ENCODE measurements around the gene DYNLT2. TPM values are rescaled to one million over a fixed set of nuclear protein-coding genes. Genes with fewer than 3 reads are reported as not detected.
"Not testable (repeated sequence)": the region's sequence is repeated elsewhere in the genome, so short reads cannot be mapped to it uniquely, and the experiment has no call there.

Gene DYNLT2
- total RNA-seq, 4 donors from 2014 or later = 2.2 to 8.4 (median 5.4) TPM

GRCh38 chr6:169774347-169774746 lies 23.0 kb upstream of the DYNLT2 start:
- Histone ChIP-seq H3K27me3 (no peaks in the 10 kb centered on the region), H3K4me1 (no peaks in the 10 kb centered on the region), H3K9me3 (no peaks in the 10 kb centered on the region), H3K27ac (no peak overlapping the region), H3K4me3 (no peak overlapping the region), H3K36me3 (peaks cover 6 to 83% (median 8%) of the 10 kb centered on the region in 3 donors)
- 84 to 89% methylated on average over 9 of the region's 9 CpGs for WGBS, 2 donors
- DNase-seq (ENCODE audit: low spot score in 2 of 2) = no peak
- TF ChIP-seq CTCF (IDR thresholded peaks at IDR 0.05) (no peak), POLR2A (IDR thresholded peaks at IDR 0.05) (no peak), EP300 (IDR thresholded peaks at IDR 0.05) (no peak)

GRCh38 chr6:169766921-169767736 lies 15.8 kb upstream of the DYNLT2 start:
- 91 to 97% methylated on average over 13 of the region's 13 CpGs for WGBS, 2 donors
- H3K4me3 ChIP-seq = no peak overlapping the region
- no peaks in the 10 kb centered on the region for H3K27me3 ChIP-seq
- no peaks in the 10 kb centered on the region for H3K9me3 ChIP-seq
- peaks cover 3 to 88% (median 3%) of the 10 kb centered on the region in 3 donors for H3K36me3 ChIP-seq
- DNase-seq (ENCODE audit: low spot score in 2 of 2) = no peak
- TF ChIP-seq CTCF (IDR thresholded peaks at IDR 0.05) (no peak), EP300 (IDR thresholded peaks at IDR 0.05) (no peak), POLR2A (IDR thresholded peaks at IDR 0.05) (no peak)
- no peak overlapping the region for H3K27ac ChIP-seq
- no peaks in the 10 kb centered on the region for H3K4me1 ChIP-seq

GRCh38 chr6:169766232-169766631 lies 14.9 kb upstream of the DYNLT2 start:
- no peak for DNase-seq (ENCODE audit: low spot score in 2 of 2)
- H3K27ac ChIP-seq = no peak overlapping the region
- no peaks in the 10 kb centered on the region for H3K27me3 ChIP-seq
- TF ChIP-seq EP300 (IDR thresholded peaks at IDR 0.05) (no peak), POLR2A (IDR thresholded peaks at IDR 0.05) (no peak), CTCF (IDR thresholded peaks at IDR 0.05) (no peak)
- peaks cover 0 to 88% (median 3%) of the 10 kb centered on the region in 3 donors for H3K36me3 ChIP-seq
- H3K4me3 ChIP-seq = no peak overlapping the region
- no peaks in the 10 kb centered on the region for H3K9me3 ChIP-seq
- H3K4me1 ChIP-seq = no peaks in the 10 kb centered on the region
- WGBS, 2 donors = 66 to 72% methylated on average over 5 of the region's 5 CpGs

DNA sequence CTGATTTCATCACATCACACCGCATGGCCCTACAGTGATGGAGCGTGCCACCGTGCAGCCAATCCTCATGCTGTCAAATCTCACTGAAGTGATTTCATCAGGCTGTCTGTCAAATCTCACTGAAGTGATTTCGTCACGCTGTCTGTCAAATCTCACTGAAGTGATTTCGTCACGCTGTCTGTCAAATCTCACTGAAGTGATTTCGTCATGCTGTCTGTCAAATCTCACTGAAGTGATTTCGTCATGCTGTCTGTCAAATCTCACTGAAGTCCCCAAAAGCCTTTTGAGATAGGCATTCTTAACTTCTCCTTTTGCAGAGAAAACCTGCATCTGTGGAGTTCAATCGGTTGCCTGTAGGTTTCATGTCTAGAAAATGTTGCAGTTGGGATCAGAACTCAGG lies 14.4 kb upstream of the DYNLT2 start:
- not testable (repeated sequence) for H3K9me3 ChIP-seq; H3K27ac ChIP-seq; H3K27me3 ChIP-seq; H3K4me1 ChIP-seq; DNase-seq (ENCODE audit: low spot score in 2 of 2); H3K4me3 ChIP-seq
- 82 to 90% methylated on average over 10 of the region's 10 CpGs for WGBS, 2 donors
- peaks cover 0 to 88% (median 2%) of the 10 kb centered on the region in 3 donors for H3K36me3 ChIP-seq

GRCh38 chr6:169763881-169764280 lies 12.5 kb upstream of the DYNLT2 start:
- TF ChIP-seq EP300 (IDR thresholded peaks at IDR 0.05) (no peak), POLR2A (IDR thresholded peaks at IDR 0.05) (no peak), CTCF (IDR thresholded peaks at IDR 0.05) (no peak)
- Histone ChIP-seq H3K4me3 (no peak overlapping the region), H3K9me3 (no peaks in the 10 kb centered on the region), H3K27me3 (no peaks in the 10 kb centered on the region), H3K36me3 (peaks cover 0 to 97% (median 6%) of the 10 kb centered on the region in 3 donors), H3K4me1 (no peaks in the 10 kb centered on the region), H3K27ac (no peak overlapping the region)
- no peak for DNase-seq (ENCODE audit: low spot score in 2 of 2)
- WGBS, 2 donors = 75 to 84% methylated on average over 10 of the region's 10 CpGs

Data from tibial nerve (tissue), 4 donors.